D721Med (cell line): ENCODE results near the gene RNH1.

Experiments
- DNase-seq: peaks from one replicate; pipeline ENCODE4 v3.0.0; 2011; ENCODE audit warnings: low spot score; ENCODE audit not compliant: insufficient read length
- FAIRE-seq: peaks from 2 replicates; lab custom pipeline; 2011; peaks lifted over from hg19 to GRCh38; lab: Jason Lieb, UNC
- CTCF ChIP-seq: IDR thresholded peaks from 2 replicates; pipeline ENCODE4 v1.5.1; 2012; ENCODE audit warnings: mild to moderate bottlenecking, control low read depth; ENCODE audit not compliant: insufficient read depth; ENCODE audit errors: missing control alignments

Gene RNH1

GRCh38 chr11:461626-462025 lies 45.4 kb downstream of the RNH1 start:
- FAIRE-seq (no peak), DNase-seq (no peak)
- TF ChIP-seq CTCF = no peak

- DNase-seq (no peak), FAIRE-seq (no peak)
- TF ChIP-seq CTCF = no peak
Observed at GRCh38 chr11:460331-461199, 46.5 kb downstream of the RNH1 start.

- TF ChIP-seq CTCF = no peak
- no peak for DNase-seq
- no peak for FAIRE-seq
Observed at GRCh38 chr11:459511-460220, 47.4 kb downstream of the RNH1 start.

GRCh38 chr11:457111-457760 lies 49.8 kb downstream of the RNH1 start:
- FAIRE-seq = no peak
- no peak for DNase-seq
- TF ChIP-seq CTCF = no peak

- FAIRE-seq (no peak), DNase-seq (no peak)
- no peak for TF ChIP-seq CTCF
Observed at GRCh38 chr11:456533-456932, 50.5 kb downstream of the RNH1 start.

GRCh38 chr11:455566-456147 lies 51.4 kb downstream of the RNH1 start:
- no peak for DNase-seq
- no peak for TF ChIP-seq CTCF
- no peak for FAIRE-seq
